Heart left ventricle (tissue), 16 donors: ENCODE measurements around the gene CCK. TPM values are rescaled to one million over a fixed set of nuclear protein-coding genes. Genes with fewer than 3 reads are reported as not detected.
A peak's percentile ranks its signal among the peaks of the same experiment; 100 is the strongest.
"Not testable (repeated sequence)": the region's sequence is repeated elsewhere in the genome, so short reads cannot be mapped to it uniquely, and the experiment has no call there.

Source experiments
- ATAC-seq, 4 donors: fragments of 200-7000 bp; cut with Tn5 transposase; one replicate each; pipeline ENCODE4 v1.9.1; 2020 to 2022; ENCODE audit warnings: moderate library complexity in 4 of 4, mild to moderate bottlenecking in 3 of 4, moderate number of reproducible peaks in 1 of 4
- DNase-seq, 5 donors: peaks; one replicate each; pipeline ENCODE4 v3.0.0-alpha.2; 2020
- H3K27ac ChIP-seq, 12 donors: fragments of 200-600 bp; sonication (generic) in 4 of 12; one replicate each; pipeline versions ENCODE4 v1.5.0 to v1.8.0; 2016 to 2022; ENCODE audit warnings: mild to moderate bottlenecking in 2 of 12
- H3K27me3 ChIP-seq, 9 donors: fragments of 200-600 bp; sonication (generic) in 2 of 9; one replicate each; pipeline versions ENCODE4 v1.5.1 to v1.8.0; 2016 to 2022; ENCODE audit warnings: mild to moderate bottlenecking in 3 of 9
- H3K36me3 ChIP-seq, 9 donors: fragments of 200-600 bp; sonication (generic) in 2 of 9; one replicate each; pipeline versions ENCODE4 v1.5.0 to v1.8.0; 2018 to 2022; ENCODE audit warnings: mild to moderate bottlenecking in 2 of 9
- H3K4me1 ChIP-seq, 12 donors: fragments of 200-600 bp; sonication (generic) in 4 of 12; one replicate each; pipeline versions ENCODE4 v1.5.0 to v1.8.0; 2016 to 2022; ENCODE audit warnings: mild to moderate bottlenecking in 3 of 12
- H3K4me3 ChIP-seq, 12 donors: fragments of 200-600 bp; sonication (generic) in 4 of 12; one replicate each; pipeline versions ENCODE4 v1.5.0 to v1.8.0; 2017 to 2022; ENCODE audit warnings: mild to moderate bottlenecking in 9 of 12, moderate library complexity in 4 of 12
- H3K9me3 ChIP-seq, 12 donors: fragments of 200-600 bp; sonication (generic) in 4 of 12; one replicate each; pipeline versions ENCODE4 v1.5.0 to v1.8.0; 2016 to 2022; ENCODE audit warnings: mild to moderate bottlenecking in 1 of 12
- CTCF ChIP-seq, 12 donors: fragments of 200-600 bp; sonication (generic) in 4 of 12; IDR thresholded peaks; one replicate each; pipeline versions ENCODE4 v1.5.0 to v1.8.0; 2018 to 2022; ENCODE audit warnings: antibody characterized with exemption in 12 of 12, mild to moderate bottlenecking in 5 of 12
- POLR2A ChIP-seq, 2 donors: fragments of 450-650 bp; IDR thresholded peaks; one replicate each; pipeline ENCODE4 v1.6.1; 2017; ENCODE audit warnings: antibody characterized with exemption in 2 of 2, mild to moderate bottlenecking in 2 of 2, moderate library complexity in 2 of 2
- WGBS, 4 donors: extraction: QIAGEN DNeasy Blood & Tissue Kit in 2 of 4; methylation state at CpG; one replicate each; pipeline versions ENCODE4 v1.1.5 to v1.1.7; 2013 to 2018; 5-methylcytosine and 5-hydroxymethylcytosine counted together
- intact Hi-C, 10 donors: fragments of 100-400 bp; cut with DNase I; formaldehyde crosslinking; loops; one replicate each; pipeline versions ENCODE4 v1.11.1 to v1.14.2; 2022
- polyA plus RNA-seq, 2 donors: library from polyadenylated mRNA; stranded (reverse); fragments of 200-250 nt; gene quantifications; one replicate each; pipeline ENCODE4 v1.2.3, GENCODE V29; 2013
- total RNA-seq, 9 donors: library from RNA; depleted of rRNA in 2 of 9; stranded (reverse); fragments of >200 nt in 2 of 9; fragmentation: NEBNext Ultra II Directional in 3 of 9; extraction: Animal tissue kit (Norgen Biotek cat#: 25700) in 3 of 9; gene quantifications; one replicate each; pipeline versions ENCODE4 v1.1.0 to v1.2.4, GENCODE V29; 2016 to 2023
- donor health status: ischemic (EF 13 %, LVEDD 7.1; RV severe dilation, severe dysfunction).
- donor health status: healthy with polysubstance abuse.
- donor health status: DM: no; HTN: yes; CAD: no.
- donor health status: DM: no; HTN: no; CAD: no.
- donor health status: ischemic (EF 25% LVEDD 6.9; RV normal size, moderate dysfunction).
- donor health status: ischemic (EF 25% LVEDD 5.7; RV mildly dilated, moderate dysfunction).
- donor health status: healthy.
- donor health status: DM: yes; HTN: yes; CAD: no.
- donor health status: ischemic (EF 35%, LVEDD 5.7; RV mildly dilated, moderate dysfunction).
- donor health status: nonischemic (EF 11% LVEDD 7.7; RV severe dilation, severe dysfunction).
- donor health status: DM: yes; HTN: yes; CAD: no.
- donor health status: PGD.
- donor health status: ischemic (EF 29% LVEDD 5.4; RV normal size, mild dysfunction).
- donor health status: nonischemic (EF 23%, LVEDD 6.1; RV moderate dilation, normal function).

CCK gene
- total and polyA plus RNA-seq, 11 donors: not detected

- intact Hi-C loops: no loop called here
- Histone ChIP-seq H3K27me3 (peaks cover 0 to 7% (median 0%) of the 10 kb centered on the region in 9 donors), H3K27ac (no peak overlapping the region), H3K9me3 (no peaks in the 10 kb centered on the region), H3K4me1 (no peaks in the 10 kb centered on the region), H3K4me3 (no peak overlapping the region), H3K36me3 (no peaks in the 10 kb centered on the region)
- 46 to 81% (median 71%) methylated on average over 2 of the region's 2 CpGs for WGBS, 4 donors
- TF ChIP-seq CTCF (IDR thresholded peaks at IDR 0.05) (no peak), POLR2A (IDR thresholded peaks at IDR 0.05) (no peak)
- DNase-seq (no peak), ATAC-seq (no peak)
These were observed 22.4 kb upstream of the CCK start for GRCh38 chr3:42288385-42288784.

- H3K27me3 ChIP-seq, H3K4me3 ChIP-seq, H3K27ac ChIP-seq, H3K4me1 ChIP-seq, ATAC-seq, H3K36me3 ChIP-seq, H3K9me3 ChIP-seq, DNase-seq, intact Hi-C loops: not testable (repeated sequence)
- 72 to 90% (median 85%) methylated on average over 8 of the region's 8 CpGs for WGBS, 4 donors
These were observed 21.4 kb upstream of the CCK start for GRCh38 chr3:42287423-42287822.

GRCh38 chr3:42277676-42278075 lies 11.7 kb upstream of the CCK start:
- TF ChIP-seq CTCF (IDR thresholded peaks at IDR 0.05): no peak
- no peak for TF ChIP-seq POLR2A (IDR thresholded peaks at IDR 0.05)
- no peak overlapping the region for H3K4me3 ChIP-seq
- H3K4me1 ChIP-seq: no peaks in the 10 kb centered on the region
- H3K27ac ChIP-seq: no peak overlapping the region
- ATAC-seq (peak in 1 of 4 donors; percentile 63), DNase-seq (no peak)
- 19 to 52% (median 20%) methylated on average over 6 of the region's 6 CpGs for WGBS, 4 donors
- H3K27me3 ChIP-seq: peaks cover 0 to 5% (median 0%) of the 10 kb centered on the region in 9 donors
- H3K36me3 ChIP-seq: no peaks in the 10 kb centered on the region
- H3K9me3 ChIP-seq: peaks cover 0 to 12% (median 0%) of the 10 kb centered on the region in 12 donors
- intact Hi-C loops: no loop called here

GRCh38 chr3:42276141-42277132 lies 10.5 kb upstream of the CCK start:
- WGBS, 4 donors: 75 to 83% (median 81%) methylated on average over 3 of the region's 3 CpGs
- DNase-seq: no peak

More at GRCh38 chr3:42276141-42277132, 10.5 kb upstream of the CCK start:
- no peak overlapping the region for H3K4me3 ChIP-seq
- intact Hi-C loops: no loop called here
- H3K27me3 ChIP-seq: peaks cover 0 to 5% (median 0%) of the 10 kb centered on the region in 9 donors
- ATAC-seq: no peak
- H3K27ac ChIP-seq: no peak overlapping the region
- H3K36me3 ChIP-seq: no peaks in the 10 kb centered on the region
- TF ChIP-seq CTCF (IDR thresholded peaks at IDR 0.05): no peak
- H3K9me3 ChIP-seq: peaks cover 0 to 12% (median 0%) of the 10 kb centered on the region in 12 donors
- H3K4me1 ChIP-seq: no peaks in the 10 kb centered on the region
